Ectodermal cell (in vitro differentiated cells): Measurements from ENCODE around the gene DNM1.
"Not testable (repeated sequence)": the region's sequence is repeated elsewhere in the genome, so short reads cannot be mapped to it uniquely, and the experiment has no call there.

Experiments used
- H3K27ac ChIP-seq: 2 replicates; pipeline ENCODE4 v1.7.0; 2013; ENCODE audit warnings: mild to moderate bottlenecking, low read depth, low read length; ENCODE audit not compliant: insufficient read depth, poor library complexity, severe bottlenecking
- H3K27me3 ChIP-seq: 2 replicates; pipeline ENCODE4 v1.7.0; 2013; ENCODE audit warnings: mild to moderate bottlenecking, low read length; ENCODE audit not compliant: insufficient read depth, control insufficient read depth, poor library complexity, severe bottlenecking
- H3K36me3 ChIP-seq: one replicate; pipeline ENCODE4 v1.7.0; 2013; ENCODE audit warnings: low read length; ENCODE audit not compliant: control insufficient read depth, insufficient read depth
- H3K4me1 ChIP-seq: one replicate; pipeline ENCODE4 v1.7.0; 2013; ENCODE audit warnings: low read length; ENCODE audit not compliant: control insufficient read depth, insufficient read depth
- H3K4me3 ChIP-seq: 2 replicates; pipeline ENCODE4 v1.7.0; 2013; ENCODE audit warnings: low read depth, low read length, control low read depth; ENCODE audit not compliant: insufficient read depth
- H3K9me3 ChIP-seq: 2 replicates; pipeline ENCODE4 v1.7.0; 2013; ENCODE audit warnings: mild to moderate bottlenecking, low read length, moderate library complexity; ENCODE audit not compliant: control insufficient read depth
- WGBS, 2 experiments: methylation state at CpG; one replicate each; pipeline ENCODE4 v1.1.7; 2013; ENCODE audit warnings: missing lambda C conversion rate in 2 of 2; 5-methylcytosine and 5-hydroxymethylcytosine counted together

DNM1 gene

GRCh38 chr9:128175726-128176125 lies 27.5 kb upstream of the DNM1 start:
- H3K4me1 ChIP-seq, result no peaks in the 10 kb centered on the region
- no peak overlapping the region for H3K4me3 ChIP-seq
- no peaks in the 10 kb centered on the region for H3K27me3 ChIP-seq
- WGBS, 2 experiments, result 89 to 93% methylated on average over 2 of the region's 2 CpGs
- no peak overlapping the region for H3K27ac ChIP-seq
- no peaks in the 10 kb centered on the region for H3K9me3 ChIP-seq
- peaks cover 52% of the 10 kb centered on the region for H3K36me3 ChIP-seq

- 96 to 97% methylated on average over 11 of the region's 11 CpGs for WGBS, 2 experiments
- H3K9me3 ChIP-seq, result no peaks in the 10 kb centered on the region
- no peak overlapping the region for H3K27ac ChIP-seq
- H3K36me3 ChIP-seq, result peaks cover 51% of the 10 kb centered on the region
- H3K4me3 ChIP-seq, result no peak overlapping the region
- H3K27me3 ChIP-seq, result no peaks in the 10 kb centered on the region
- H3K4me1 ChIP-seq, result no peaks in the 10 kb centered on the region
Observed at GRCh38 chr9:128178806-128179431, 24.3 kb upstream of the DNM1 start.

GRCh38 chr9:128180001-128180400 lies 23.2 kb upstream of the DNM1 start:
- peaks cover 51% of the 10 kb centered on the region for H3K36me3 ChIP-seq
- no peaks in the 10 kb centered on the region for H3K4me1 ChIP-seq
- no peak overlapping the region for H3K27ac ChIP-seq
- H3K4me3 ChIP-seq, result no peak overlapping the region
- no peaks in the 10 kb centered on the region for H3K27me3 ChIP-seq
- H3K9me3 ChIP-seq, result no peaks in the 10 kb centered on the region
- WGBS, 2 experiments, result 95 to 96% methylated on average over 8 of the region's 8 CpGs

- 95 to 98% methylated on average over 8 of the region's 8 CpGs for WGBS, 2 experiments
- no peaks in the 10 kb centered on the region for H3K9me3 ChIP-seq
- H3K4me1 ChIP-seq, result no peaks in the 10 kb centered on the region
- no peak overlapping the region for H3K27ac ChIP-seq
- peaks cover 47% of the 10 kb centered on the region for H3K36me3 ChIP-seq
- no peak overlapping the region for H3K4me3 ChIP-seq
- no peaks in the 10 kb centered on the region for H3K27me3 ChIP-seq
Observed at GRCh38 chr9:128180447-128180846, 22.7 kb upstream of the DNM1 start.

GRCh38 chr9:128181480-128181879 lies 21.7 kb upstream of the DNM1 start:
- H3K27me3 ChIP-seq, H3K4me3 ChIP-seq, H3K4me1 ChIP-seq, H3K27ac ChIP-seq, H3K9me3 ChIP-seq: not testable (repeated sequence)
- H3K36me3 ChIP-seq, result peaks cover 36% of the 10 kb centered on the region
- WGBS, 2 experiments, result 17 to 20% methylated on average over 12 of the region's 12 CpGs

GRCh38 chr9:128182893-128183588 lies 20.1 kb upstream of the DNM1 start:
- WGBS, 2 experiments, result 93 to 96% methylated on average over 12 of the region's 12 CpGs
- Histone ChIP-seq H3K27ac (no peak overlapping the region), H3K4me1 (no peaks in the 10 kb centered on the region), H3K27me3 (no peaks in the 10 kb centered on the region), H3K4me3 (no peak overlapping the region), H3K36me3 (peaks cover 33% of the 10 kb centered on the region), H3K9me3 (no peaks in the 10 kb centered on the region)

GRCh38 chr9:128185979-128186965 lies 16.9 kb upstream of the DNM1 start:
- Histone ChIP-seq H3K27ac (no peak overlapping the region), H3K27me3 (no peaks in the 10 kb centered on the region), H3K9me3 (no peaks in the 10 kb centered on the region), H3K4me3 (no peak overlapping the region), H3K4me1 (peaks cover 7% of the 10 kb centered on the region), H3K36me3 (peaks cover 17% of the 10 kb centered on the region)
- 94% methylated on average over 11 of the region's 11 CpGs for WGBS, 2 experiments

- 92% methylated on average over 2 of the region's 2 CpGs for WGBS, 2 experiments
- H3K36me3 ChIP-seq, result peaks cover 17% of the 10 kb centered on the region
Observed at GRCh38 chr9:128187361-128187760, 15.8 kb upstream of the DNM1 start.

GRCh38 chr9:128188209-128188608 lies 15.0 kb upstream of the DNM1 start:
- Histone ChIP-seq H3K4me1 (peaks cover 7% of the 10 kb centered on the region), H3K4me3 (no peak overlapping the region), H3K27me3 (no peaks in the 10 kb centered on the region), H3K9me3 (no peaks in the 10 kb centered on the region), H3K27ac (no peak overlapping the region), H3K36me3 (peaks cover 17% of the 10 kb centered on the region)
- WGBS, 2 experiments, result 90 to 100% methylated on average over 1 of the region's 1 CpG

More at GRCh38 chr9:128187361-128187760, 15.8 kb upstream of the DNM1 start:
- Histone ChIP-seq H3K4me1 (peaks cover 7% of the 10 kb centered on the region), H3K27me3 (no peaks in the 10 kb centered on the region), H3K4me3 (no peak overlapping the region), H3K27ac (no peak overlapping the region), H3K9me3 (no peaks in the 10 kb centered on the region)

GRCh38 chr9:128190013-128190412 lies 13.2 kb upstream of the DNM1 start:
- peaks cover 7% of the 10 kb centered on the region for H3K4me1 ChIP-seq
- H3K36me3 ChIP-seq, result peaks cover 17% of the 10 kb centered on the region
- WGBS, 2 experiments, result 92 to 97% methylated on average over 2 of the region's 2 CpGs
- H3K9me3 ChIP-seq, result no peaks in the 10 kb centered on the region
- H3K4me3 ChIP-seq, result no peak overlapping the region
- no peak overlapping the region for H3K27ac ChIP-seq
- H3K27me3 ChIP-seq, result no peaks in the 10 kb centered on the region
